GM18520 (cell line): Measurements from ENCODE around the gene THSD4.
"Not testable (repeated sequence)": the region's sequence is repeated elsewhere in the genome, so short reads cannot be mapped to it uniquely, and the experiment has no call there.

ENCODE experiments used
- ATAC-seq: cut with Tn5 transposase; IDR thresholded peaks from one replicate; pipeline ENCODE4 v1.9.1; 2021; ENCODE audit not compliant: unreplicated experiment

Gene THSD4

GRCh38 chr15:71669688-71670087 lies 554.4 kb downstream of the THSD4 start:
- ATAC-seq = no peak

- not testable (repeated sequence) for ATAC-seq
These were observed 555.0 kb downstream of the THSD4 start for GRCh38 chr15:71670222-71670621.

GRCh38 chr15:71674354-71674753 lies 559.1 kb downstream of the THSD4 start:
- ATAC-seq = no peak

- ATAC-seq = no peak
These were observed 562.1 kb downstream of the THSD4 start for GRCh38 chr15:71677352-71677751.

- no peak for ATAC-seq
These were observed 562.5 kb downstream of the THSD4 start for GRCh38 chr15:71677766-71678165.

GRCh38 chr15:71678191-71678590 lies 562.9 kb downstream of the THSD4 start:
- no peak for ATAC-seq

- no peak for ATAC-seq
These were observed 563.3 kb downstream of the THSD4 start for GRCh38 chr15:71678605-71679004.

- ATAC-seq = no peak
These were observed 564.0 kb downstream of the THSD4 start for GRCh38 chr15:71679223-71679792.

GRCh38 chr15:71679793-71680353 lies 564.6 kb downstream of the THSD4 start:
- no peak for ATAC-seq

- ATAC-seq = no peak
These were observed 566.7 kb downstream of the THSD4 start for GRCh38 chr15:71682001-71682400.

GRCh38 chr15:71683411-71684274 lies 568.4 kb downstream of the THSD4 start:
- ATAC-seq = no peak

GRCh38 chr15:71685420-71685993 lies 570.2 kb downstream of the THSD4 start:
- no peak for ATAC-seq

- ATAC-seq = no peak
These were observed 571.2 kb downstream of the THSD4 start for GRCh38 chr15:71686221-71687050.

GRCh38 chr15:71687902-71688508 lies 572.7 kb downstream of the THSD4 start:
- no peak for ATAC-seq

- ATAC-seq = no peak
These were observed 573.3 kb downstream of the THSD4 start for GRCh38 chr15:71688509-71689094.

- ATAC-seq = no peak
These were observed 575.8 kb downstream of the THSD4 start for GRCh38 chr15:71691081-71691457.

GRCh38 chr15:71691458-71692417 lies 576.5 kb downstream of the THSD4 start:
- no peak for ATAC-seq

- no peak for ATAC-seq
These were observed 582.0 kb downstream of the THSD4 start for GRCh38 chr15:71697236-71697635.

- ATAC-seq = no peak
These were observed 582.8 kb downstream of the THSD4 start for GRCh38 chr15:71698030-71698429.
